A673 (cell line): ENCODE results near the gene F2RL3. TPM values are rescaled to one million over a fixed set of nuclear protein-coding genes. Genes with fewer than 3 reads are reported as not detected.

Experiments
- BruUV-seq: library from RNA; stranded (reverse); fragments of 400-500 nt; replicated peaks from 2 replicates; lab custom pipeline; 2021; lab: Mats Ljungman, UMichigan
- CTCF ChIA-PET: fragments of 300-600 bp; sonication (Branson Sonifier 250); formaldehyde crosslinking; loops from one replicate; lab custom pipeline; 2022; ENCODE audit warnings: antibody characterized with exemption; lab: Charles Lee
- POLR2A ChIA-PET: fragments of 300-600 bp; sonication (Branson Sonifier 250); formaldehyde crosslinking; loops from one replicate; lab custom pipeline; 2022; ENCODE audit warnings: antibody characterized with exemption; ENCODE audit not compliant: low non-redundant PET; lab: Charles Lee
- DNase-seq: peaks from one replicate; pipeline ENCODE4 v3.0.0-alpha.2; 2015; ENCODE audit warnings: low spot score
- H3K27ac ChIP-seq: fragments of 200-600 bp; sonication (generic); 2 replicates; pipeline ENCODE4 v1.5.1; 2016; ENCODE audit warnings: mixed run types, low read depth, mild to moderate bottlenecking, mixed read lengths, antibody characterized with exemption, low read length; ENCODE audit not compliant: poor library complexity, severe bottlenecking
- H3K27me3 ChIP-seq: fragments of 200-600 bp; sonication (generic); replicated peaks from 2 replicates; pipeline ENCODE4 v1.6.1; 2017; ENCODE audit warnings: mixed run types, low read depth, mild to moderate bottlenecking, mixed read lengths, antibody characterized with exemption, low read length; ENCODE audit not compliant: insufficient read depth, poor library complexity
- H3K36me3 ChIP-seq: fragments of 200-600 bp; sonication (generic); 2 replicates; pipeline ENCODE4 v1.6.1; 2016; ENCODE audit warnings: mixed run types, mild to moderate bottlenecking, mixed read lengths, antibody characterized with exemption, low read length; ENCODE audit not compliant: insufficient read depth, poor library complexity, severe bottlenecking
- H3K4me1 ChIP-seq: fragments of 200-600 bp; sonication (generic); 2 replicates; pipeline ENCODE4 v1.6.1; 2017; ENCODE audit warnings: mixed run types, mild to moderate bottlenecking, mixed read lengths, antibody characterized with exemption, low read length; ENCODE audit not compliant: insufficient read depth, poor library complexity, severe bottlenecking
- H3K4me3 ChIP-seq: fragments of 200-600 bp; sonication (generic); 2 replicates; pipeline ENCODE4 v1.5.1; 2016; ENCODE audit warnings: low read depth, mixed run types, mild to moderate bottlenecking, mixed read lengths, low read length; ENCODE audit not compliant: poor library complexity, severe bottlenecking
- H3K9me3 ChIP-seq: fragments of 200-600 bp; sonication (generic); 2 replicates; pipeline ENCODE4 v1.6.1; 2016; ENCODE audit warnings: mixed run types, low read depth, mild to moderate bottlenecking, mixed read lengths, antibody characterized with exemption, low read length; ENCODE audit not compliant: poor library complexity, severe bottlenecking
- EZH2 ChIP-seq: fragments of 200-600 bp; sonication (generic); IDR thresholded peaks from 2 replicates; pipeline ENCODE4 v1.6.1; 2017; ENCODE audit warnings: borderline replicate concordance, low read depth, mild to moderate bottlenecking, mixed read lengths, antibody characterized with exemption, low read length; ENCODE audit not compliant: poor library complexity, severe bottlenecking
- intact Hi-C: fragments of 100-400 bp; cut with micrococcal nuclease; formaldehyde crosslinking; loops from one replicate; pipeline ENCODE4 v1.10.0; 2022; ENCODE audit not compliant: unreplicated experiment
- total RNA-seq: library from RNA; stranded (reverse); gene quantifications from 2 replicates; pipeline ENCODE4 v1.2.3, GENCODE V29; 2021
- TF ChIP-seq, protein P1 (sequence below): fragments of 300-800, 200-600 bp; sonication (generic); conservative IDR thresholded peaks from 2 replicates; pipeline ENCODE4 v1.5.1; 2017; ENCODE audit warnings: low read depth, mild to moderate bottlenecking, antibody characterized with exemption, low read length, moderate library complexity, mixed read lengths

Gene F2RL3
- total RNA-seq, 1 experiment from 2014 or later, result not detected

DNA sequence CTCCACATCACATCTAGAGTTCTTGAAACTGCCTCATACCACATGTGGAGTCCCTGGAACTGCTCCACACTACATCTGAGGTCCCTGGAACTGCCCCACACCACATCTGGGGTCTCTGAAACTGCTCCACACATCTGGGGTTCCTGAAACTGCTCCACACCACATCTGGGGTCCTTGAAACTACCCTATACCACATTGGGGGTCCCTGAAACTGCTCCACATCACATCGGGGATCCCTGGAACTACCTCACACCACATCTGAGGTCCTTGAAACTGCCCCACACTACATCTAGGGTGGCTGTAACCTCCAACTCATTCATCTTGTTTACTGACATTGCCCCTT is 33.8 kb downstream of the F2RL3 start:
- Histone ChIP-seq H3K27ac (no peak overlapping the region), H3K36me3 (no peaks in the 10 kb centered on the region), H3K9me3 (peaks cover 6% of the 10 kb centered on the region), H3K4me1 (peaks cover 6% of the 10 kb centered on the region), H3K27me3 (no peaks in the 10 kb centered on the region), H3K4me3 (no peak overlapping the region)
- no peak for DNase-seq
- TF ChIP-seq EZH2, result no peak
- TF ChIP-seq, protein P1, sequence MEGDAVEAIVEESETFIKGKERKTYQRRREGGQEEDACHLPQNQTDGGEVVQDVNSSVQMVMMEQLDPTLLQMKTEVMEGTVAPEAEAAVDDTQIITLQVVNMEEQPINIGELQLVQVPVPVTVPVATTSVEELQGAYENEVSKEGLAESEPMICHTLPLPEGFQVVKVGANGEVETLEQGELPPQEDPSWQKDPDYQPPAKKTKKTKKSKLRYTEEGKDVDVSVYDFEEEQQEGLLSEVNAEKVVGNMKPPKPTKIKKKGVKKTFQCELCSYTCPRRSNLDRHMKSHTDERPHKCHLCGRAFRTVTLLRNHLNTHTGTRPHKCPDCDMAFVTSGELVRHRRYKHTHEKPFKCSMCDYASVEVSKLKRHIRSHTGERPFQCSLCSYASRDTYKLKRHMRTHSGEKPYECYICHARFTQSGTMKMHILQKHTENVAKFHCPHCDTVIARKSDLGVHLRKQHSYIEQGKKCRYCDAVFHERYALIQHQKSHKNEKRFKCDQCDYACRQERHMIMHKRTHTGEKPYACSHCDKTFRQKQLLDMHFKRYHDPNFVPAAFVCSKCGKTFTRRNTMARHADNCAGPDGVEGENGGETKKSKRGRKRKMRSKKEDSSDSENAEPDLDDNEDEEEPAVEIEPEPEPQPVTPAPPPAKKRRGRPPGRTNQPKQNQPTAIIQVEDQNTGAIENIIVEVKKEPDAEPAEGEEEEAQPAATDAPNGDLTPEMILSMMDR, result no peak
- ChIA-PET CTCF (no interaction called here), POLR2A (no interaction called here)
- no TSS peak for BruUV-seq
- intact Hi-C loops, result no loop called here

DNA sequence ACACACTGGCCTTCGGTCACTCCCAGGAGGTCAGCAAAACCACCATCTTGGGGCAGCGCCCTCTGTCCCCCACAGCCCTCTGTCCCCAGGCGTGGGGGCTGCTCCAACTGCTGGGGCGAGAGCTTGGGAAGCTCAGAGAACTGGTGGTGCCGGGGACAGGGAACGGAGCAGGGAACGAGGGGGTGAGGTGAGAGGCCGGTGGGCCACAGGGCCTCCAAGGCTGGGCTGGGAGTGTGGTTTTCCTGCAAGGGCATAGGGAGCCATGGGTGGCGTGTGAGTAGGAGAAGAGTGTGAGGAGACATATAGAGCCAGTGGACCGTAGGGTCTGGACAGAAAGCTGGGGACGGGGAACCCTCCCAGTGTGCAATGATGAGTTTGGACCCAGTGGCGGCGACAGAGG is 34.1 kb downstream of the F2RL3 start:
- no peak for DNase-seq
- peaks cover 6% of the 10 kb centered on the region for H3K4me1 ChIP-seq
- TF ChIP-seq, protein P1, result no peak
- TF ChIP-seq EZH2, result no peak
- H3K36me3 ChIP-seq, result no peaks in the 10 kb centered on the region
- H3K9me3 ChIP-seq, result peaks cover 6% of the 10 kb centered on the region
- H3K4me3 ChIP-seq, result no peak overlapping the region
- POLR2A ChIA-PET, result interaction anchor here (0.5 kb wide), 1 partner anchor 558 kb away, joined by 8 read pairs; no protein-coding TSS in a partner anchor
- CTCF ChIA-PET, result no interaction called here
- no peak overlapping the region for H3K27ac ChIP-seq
- intact Hi-C loops, result no loop called here
- no peaks in the 10 kb centered on the region for H3K27me3 ChIP-seq
- BruUV-seq, result no TSS peak

DNA sequence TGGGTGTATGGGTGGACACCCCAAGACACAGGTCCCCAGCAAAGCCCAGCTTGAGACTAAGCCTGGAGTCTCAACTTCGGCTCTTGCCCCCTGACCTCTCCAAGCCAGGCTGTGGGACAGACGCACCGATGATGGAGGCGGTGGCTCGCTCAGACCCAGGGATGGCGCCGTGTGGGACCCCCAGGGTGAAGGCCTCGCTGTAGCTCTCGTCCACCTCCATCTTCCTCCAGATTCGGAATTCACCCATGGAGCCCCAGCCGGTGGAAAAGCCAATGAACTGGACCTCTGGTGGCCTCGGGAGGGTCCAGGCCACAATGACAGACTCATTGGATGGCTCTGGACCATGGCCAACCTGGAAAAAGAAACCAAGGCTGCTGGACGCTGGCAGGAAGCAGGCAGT is 39.1 kb downstream of the F2RL3 start:
- intact Hi-C loops, result no loop called here
- CTCF ChIA-PET, result no interaction called here

More for the DNA sequence above, 39.1 kb downstream of the F2RL3 start:
- H3K27me3 ChIP-seq, result no peaks in the 10 kb centered on the region
- POLR2A ChIA-PET, result no interaction called here
- no peaks in the 10 kb centered on the region for H3K36me3 ChIP-seq
- no peaks in the 10 kb centered on the region for H3K4me1 ChIP-seq
- TF ChIP-seq EZH2, result no peak
- TF ChIP-seq, protein P1, result no peak
- no peak for DNase-seq
- no peak overlapping the region for H3K27ac ChIP-seq
- peaks cover 6% of the 10 kb centered on the region for H3K9me3 ChIP-seq
- no peak overlapping the region for H3K4me3 ChIP-seq
- BruUV-seq, result no TSS peak
